ENCODE results near the gene LGALS1. TPM values are rescaled to one million over a fixed set of nuclear protein-coding genes. Genes with fewer than 3 reads are reported as not detected.

The LGALS1 gene
- total RNA-seq, 1 experiment from 2014 or later, result 269 TPM

GRCh38 chr22:37633625-37634416 is 41.6 kb upstream of the LGALS1 start:
- peak overlapping the region; percentile 77 for H3K27ac ChIP-seq (ENCODE audit: low read depth, low read length, poor library complexity, severe bottlenecking)
- POLR2A ChIA-PET (ENCODE audit: low non-redundant PET), result interaction anchor here (0.5 to 0.7 kb wide), 2 partner anchors 13 to 15 kb away, joined by 3 read pairs; no protein-coding TSS in a partner anchor
- intact Hi-C loops (cut with micrococcal nuclease; ENCODE audit: unreplicated experiment), result no loop called here
- H3K4me3 ChIP-seq (ENCODE audit: low read depth, low read length, poor library complexity, severe bottlenecking), result no peak overlapping the region
- CTCF ChIA-PET, result interaction anchor here (0.7 to 2.5 kb wide), 3 partner anchors 9 to 158 kb away, joined by 4 to 17 read pairs (median 11); no protein-coding TSS in a partner anchor
- H3K4me1 ChIP-seq (ENCODE audit: insufficient read depth, low read length, poor library complexity, severe bottlenecking), result peaks cover 22% of the 10 kb centered on the region
- peak; percentile 86 for DNase-seq (ENCODE audit: low spot score)
- no peaks in the 10 kb centered on the region for H3K36me3 ChIP-seq (ENCODE audit: insufficient read depth, low read length, poor library complexity, severe bottlenecking)
- BruUV-seq (replicated peaks), result no TSS peak
- H3K9me3 ChIP-seq (ENCODE audit: low read depth, low read length, poor library complexity, severe bottlenecking), result no peaks in the 10 kb centered on the region
- no peaks in the 10 kb centered on the region for H3K27me3 ChIP-seq (replicated peaks; ENCODE audit: insufficient read depth, low read depth, low read length, poor library complexity)
- TF ChIP-seq CTCF (conservative IDR thresholded peaks at IDR 0.05; ENCODE audit: low read depth, low read length) (peak; percentile 32; the same call in 1 of the 2 replicates), EZH2 (IDR thresholded peaks at IDR 0.05; ENCODE audit: borderline replicate concordance, low read depth, low read length, poor library complexity, severe bottlenecking) (no peak)

GRCh38 chr22:37634417-37634924 is 41.0 kb upstream of the LGALS1 start:
- H3K27ac ChIP-seq (ENCODE audit: low read depth, low read length, poor library complexity, severe bottlenecking), result peak overlapping the region; percentile 77

GRCh38 chr22:37635157-37635556 is 40.3 kb upstream of the LGALS1 start:
- Histone ChIP-seq H3K36me3 (ENCODE audit: insufficient read depth, low read length, poor library complexity, severe bottlenecking) (no peaks in the 10 kb centered on the region), H3K27me3 (replicated peaks; ENCODE audit: insufficient read depth, low read depth, low read length, poor library complexity) (no peaks in the 10 kb centered on the region), H3K9me3 (ENCODE audit: low read depth, low read length, poor library complexity, severe bottlenecking) (no peaks in the 10 kb centered on the region), H3K4me1 (ENCODE audit: insufficient read depth, low read length, poor library complexity, severe bottlenecking) (peaks cover 30% of the 10 kb centered on the region), H3K4me3 (ENCODE audit: low read depth, low read length, poor library complexity, severe bottlenecking) (no peak overlapping the region), H3K27ac (ENCODE audit: low read depth, low read length, poor library complexity, severe bottlenecking) (peak overlapping the region; percentile 77)
- ChIA-PET POLR2A (ENCODE audit: low non-redundant PET) (no interaction called here), CTCF (interaction anchor here (1.0 to 2.5 kb wide), 2 partner anchors 8 kb away, joined by 3 to 17 read pairs; no protein-coding TSS in a partner anchor)
- TF ChIP-seq EZH2 (IDR thresholded peaks at IDR 0.05; ENCODE audit: borderline replicate concordance, low read depth, low read length, poor library complexity, severe bottlenecking) (no peak), CTCF (conservative IDR thresholded peaks at IDR 0.05; ENCODE audit: low read depth, low read length) (no peak)
- intact Hi-C loops (cut with micrococcal nuclease; ENCODE audit: unreplicated experiment), result no loop called here
- DNase-seq (ENCODE audit: low spot score), result no peak
- no TSS peak for BruUV-seq (replicated peaks)

More at GRCh38 chr22:37634417-37634924, 41.0 kb upstream of the LGALS1 start:
- H3K27me3 ChIP-seq (replicated peaks; ENCODE audit: insufficient read depth, low read depth, low read length, poor library complexity), result no peaks in the 10 kb centered on the region
- BruUV-seq (replicated peaks), result no TSS peak
- CTCF ChIA-PET, result interaction anchor here (1.0 to 2.5 kb wide), 3 partner anchors 8 to 157 kb away, joined by 3 to 17 read pairs (median 11); no protein-coding TSS in a partner anchor
- TF ChIP-seq EZH2 (IDR thresholded peaks at IDR 0.05; ENCODE audit: borderline replicate concordance, low read depth, low read length, poor library complexity, severe bottlenecking) (no peak), CTCF (conservative IDR thresholded peaks at IDR 0.05; ENCODE audit: low read depth, low read length) (peak; percentile 27; the same call in 1 of the 2 replicates)
- POLR2A ChIA-PET (ENCODE audit: low non-redundant PET), result interaction anchor here (0.5 to 0.7 kb wide), 3 partner anchors 14 to 956 kb away, joined by 3 read pairs; no protein-coding TSS in a partner anchor
- no peak for DNase-seq (ENCODE audit: low spot score)
- H3K4me3 ChIP-seq (ENCODE audit: low read depth, low read length, poor library complexity, severe bottlenecking), result no peak overlapping the region
- intact Hi-C loops (cut with micrococcal nuclease; ENCODE audit: unreplicated experiment), result no loop called here
- H3K9me3 ChIP-seq (ENCODE audit: low read depth, low read length, poor library complexity, severe bottlenecking), result no peaks in the 10 kb centered on the region
- H3K4me1 ChIP-seq (ENCODE audit: insufficient read depth, low read length, poor library complexity, severe bottlenecking), result peaks cover 28% of the 10 kb centered on the region
- no peaks in the 10 kb centered on the region for H3K36me3 ChIP-seq (ENCODE audit: insufficient read depth, low read length, poor library complexity, severe bottlenecking)

Data from A673 (cell line).